Motor neuron (in vitro differentiated cells): Measurements from ENCODE around the gene ANKRD2. TPM values are rescaled to one million over a fixed set of nuclear protein-coding genes. Genes with fewer than 3 reads are reported as not detected.
"Not testable (repeated sequence)": the region's sequence is repeated elsewhere in the genome, so short reads cannot be mapped to it uniquely, and the experiment has no call there.

Source experiments
- ATAC-seq, 8 experiments: fragments of 200-7000 bp; cut with Tn5 transposase; replicated peaks in 6 of 8; 2 replicates each; pipeline ENCODE4 v1.8.0; 2021; ENCODE audit warnings: mild to moderate bottlenecking in 8 of 8, moderate library complexity in 8 of 8
- H3K27ac ChIP-seq, 2 donors: fragments of 250-450 bp; sonication (Bioruptor Pico); 2 replicates each; pipeline ENCODE4 v1.9.0; 2021; ENCODE audit warnings: antibody characterized with exemption in 2 of 2, mild to moderate bottlenecking in 2 of 2, moderate library complexity in 1 of 2
- H3K4me1 ChIP-seq, 2 donors: fragments of 250-450 bp; sonication (Bioruptor Pico); replicated peaks in 1 of 2; 2 replicates each; pipeline ENCODE4 v1.6.1; 2021; ENCODE audit warnings: antibody characterized with exemption in 2 of 2, mild to moderate bottlenecking in 2 of 2, moderate library complexity in 1 of 2
- H3K4me3 ChIP-seq, 5 donors: fragments of 250-450 bp; sonication (Bioruptor Pico); 2 replicates each; pipeline ENCODE4 v1.9.0; 2021; ENCODE audit warnings: antibody characterized with exemption in 5 of 5, mild to moderate bottlenecking in 5 of 5, moderate library complexity in 4 of 5
- WGBS, 10 experiments: fragments of 450-650 bp; shearing (Covaris generic); methylation state at CpG; one replicate each; pipeline ENCODE4 v1.0.0; 2022; 5-methylcytosine and 5-hydroxymethylcytosine counted together
- in situ Hi-C, 9 experiments: fragments of 400-800 bp; cut with MboI; loops; one replicate each; pipeline ENCODE4 v1.15.0; 2021; ENCODE audit warnings: low sequenced_read_pairs in 9 of 9, low pct_unique_long_range_greater_than_20kb in 2 of 9; ENCODE audit not compliant: unreplicated experiment in 9 of 9
- total RNA-seq, 8 experiments: library from RNA; unstranded; fragments of 300-600 nt; gene quantifications; 2 replicates each; pipeline versions ENCODE4 v1.2.3 to v1.2.4, GENCODE V29; 2022

ANKRD2 gene
- total RNA-seq, 8 experiments from 2014 or later: 0.21 TPM; not detected in 7

GRCh38 chr10:97550336-97551149 is 22.0 kb upstream of the ANKRD2 start:
- Histone ChIP-seq H3K27ac (peak overlapping the region in 1 of 2 donors; percentile 64), H3K4me1 (peaks cover 27 to 35% of the 10 kb centered on the region in 2 donors), H3K4me3 (no peak overlapping the region)
- in situ Hi-C loops: loop anchor here in 1 of 9 experiments (25.0 kb wide), 1 partner anchor 88 kb away; no protein-coding TSS in a partner anchor
- peak in 4 of 8 experiments; percentile 3 to 16 (median 7) for ATAC-seq
- WGBS, 10 experiments: 40 to 100% (median 90%) methylated on average over 1 to 2 of the region's 10 CpGs; no CpG with 5 or more reads in 7 of the 10 experiments

- no peak overlapping the region for H3K27ac ChIP-seq
- in situ Hi-C loops: loop anchor here in 1 of 9 experiments (25.0 kb wide), 1 partner anchor 89 kb away; no protein-coding TSS in a partner anchor
Measured at GRCh38 chr10:97551271-97551670, 21.3 kb upstream of the ANKRD2 start.

GRCh38 chr10:97553575-97554031 is 19.0 kb upstream of the ANKRD2 start:
- Histone ChIP-seq H3K27ac (no peak overlapping the region), H3K4me1 (peaks cover 14 to 24% of the 10 kb centered on the region in 2 donors), H3K4me3 (no peak overlapping the region)
- in situ Hi-C loops: loop anchor here in 1 of 9 experiments (25.0 kb wide), 1 partner anchor 91 kb away; no protein-coding TSS in a partner anchor
- 4 to 100% (median 48%) methylated on average over 1 to 5 of the region's 6 CpGs; no CpG with 5 or more reads in 3 of the 10 experiments for WGBS, 10 experiments
- peak; percentile 75 to 97 (median 85) for ATAC-seq

More at GRCh38 chr10:97551271-97551670, 21.3 kb upstream of the ANKRD2 start:
- Histone ChIP-seq H3K4me3 (no peak overlapping the region), H3K4me1 (peaks cover 27 to 35% of the 10 kb centered on the region in 2 donors)
- WGBS, 10 experiments: 89 to 100% (median 94%) methylated on average over 2 to 6 of the region's 6 CpGs; no CpG with 5 or more reads in 5 of the 10 experiments
- no peak for ATAC-seq

- WGBS, 10 experiments: 60 to 97% (median 96%) methylated on average over 1 to 4 of the region's 5 CpGs; no CpG with 5 or more reads in 6 of the 10 experiments
- in situ Hi-C loops: loop anchor here in 1 of 9 experiments (25.0 kb wide), 1 partner anchor 92 kb away; no protein-coding TSS in a partner anchor
Measured at GRCh38 chr10:97554336-97554735, 18.2 kb upstream of the ANKRD2 start.

GRCh38 chr10:97555541-97555940 is 17.0 kb upstream of the ANKRD2 start:
- not testable (repeated sequence) for ATAC-seq, H3K4me1 ChIP-seq, H3K27ac ChIP-seq, H3K4me3 ChIP-seq
- 78 to 92% (median 87%) methylated on average over 2 to 5 of the region's 10 CpGs; no CpG with 5 or more reads in 7 of the 10 experiments for WGBS, 10 experiments
- in situ Hi-C loops: loop anchor here in 1 of 9 experiments (25.0 kb wide), 1 partner anchor 93 kb away; no protein-coding TSS in a partner anchor

More at GRCh38 chr10:97554336-97554735, 18.2 kb upstream of the ANKRD2 start:
- ATAC-seq, H3K27ac ChIP-seq, H3K4me3 ChIP-seq: not testable (repeated sequence)
- H3K4me1 ChIP-seq: peaks cover 12 to 22% of the 10 kb centered on the region in 2 donors

GRCh38 chr10:97560731-97561381 is 11.7 kb upstream of the ANKRD2 start:
- in situ Hi-C loops: loop anchor here in 1 of 9 experiments (25.0 kb wide), 1 partner anchor 99 kb away; no protein-coding TSS in a partner anchor
- 40 to 100% (median 83%) methylated on average over 1 to 3 of the region's 17 CpGs; no CpG with 5 or more reads in 5 of the 10 experiments for WGBS, 10 experiments
- peak in 3 of 8 experiments; percentile 54 to 76 (median 65) for ATAC-seq
- not testable (repeated sequence) for H3K27ac ChIP-seq, H3K4me3 ChIP-seq, H3K4me1 ChIP-seq

GRCh38 chr10:97561386-97562077 is 11.0 kb upstream of the ANKRD2 start:
- WGBS, 10 experiments: 29 to 100% (median 78%) methylated on average over 2 to 6 of the region's 12 CpGs
- not testable (repeated sequence) for H3K4me1 ChIP-seq, H3K4me3 ChIP-seq, ATAC-seq, H3K27ac ChIP-seq
- in situ Hi-C loops: loop anchor here in 1 of 9 experiments (25.0 kb wide), 1 partner anchor 99 kb away; no protein-coding TSS in a partner anchor

- H3K4me3 ChIP-seq, ATAC-seq, H3K4me1 ChIP-seq, H3K27ac ChIP-seq: not testable (repeated sequence)
- in situ Hi-C loops: loop anchor here in 1 of 9 experiments (25.0 kb wide), 1 partner anchor 100 kb away; no protein-coding TSS in a partner anchor
- 86 to 100% (median 100%) methylated on average over 1 to 3 of the region's 5 CpGs; no CpG with 5 or more reads in 5 of the 10 experiments for WGBS, 10 experiments
Measured at GRCh38 chr10:97562329-97562728, 10.2 kb upstream of the ANKRD2 start.

GRCh38 chr10:97563337-97563736 is 9.2 kb upstream of the ANKRD2 start:
- H3K4me1 ChIP-seq: no peaks in the 10 kb centered on the region
- ATAC-seq: no peak
- H3K27ac ChIP-seq: no peak overlapping the region
- 78 to 100% (median 93%) methylated on average over 3 to 4 of the region's 4 CpGs for WGBS, 10 experiments
- in situ Hi-C loops: loop anchor here in 1 of 9 experiments (25.0 kb wide), 1 partner anchor 101 kb away; no protein-coding TSS in a partner anchor
- no peak overlapping the region for H3K4me3 ChIP-seq

- no peak for ATAC-seq
- no peak overlapping the region for H3K27ac ChIP-seq
- H3K4me3 ChIP-seq: no peak overlapping the region
- no peaks in the 10 kb centered on the region for H3K4me1 ChIP-seq
- in situ Hi-C loops: loop anchor here in 1 of 9 experiments (25.0 kb wide), 1 partner anchor 102 kb away; no protein-coding TSS in a partner anchor
- WGBS, 10 experiments: 57 to 100% (median 93%) methylated on average over 1 to 4 of the region's 4 CpGs; no CpG with 5 or more reads in 3 of the 10 experiments
Measured at GRCh38 chr10:97564776-97565175, 7.8 kb upstream of the ANKRD2 start.

GRCh38 chr10:97566336-97566996 is 6.1 kb upstream of the ANKRD2 start:
- H3K4me1 ChIP-seq: no peaks in the 10 kb centered on the region
- ATAC-seq: no peak
- H3K4me3 ChIP-seq: no peak overlapping the region
- H3K27ac ChIP-seq: no peak overlapping the region
- WGBS, 10 experiments: 90 to 100% (median 100%) methylated on average over 2 of the region's 2 CpGs; no CpG with 5 or more reads in 4 of the 10 experiments
- in situ Hi-C loops: loop anchor here in 1 of 9 experiments (25.0 kb wide), 1 partner anchor 104 kb away; no protein-coding TSS in a partner anchor
